Liver (tissue), 3 donors: ENCODE results near the gene MICU1.

Experiments used
- ATF3 ChIP-seq: IDR thresholded peaks from 2 replicates; pipeline ENCODE4 v1.6.1; 2016; ENCODE audit warnings: antibody characterized with exemption
- CTCF ChIP-seq: fragments of 150-350 bp; IDR thresholded peaks from 2 replicates; pipeline ENCODE4 v1.5.1; 2017; ENCODE audit warnings: improper control_type of control experiment, low read depth, low read length; ENCODE audit not compliant: missing input control
- JUND ChIP-seq, 2 donors: IDR thresholded peaks; 2 replicates each; pipeline ENCODE4 v1.6.1; 2016; ENCODE audit warnings: antibody characterized with exemption in 2 of 2
- REST ChIP-seq: IDR thresholded peaks from 2 replicates; pipeline ENCODE4 v1.6.1; 2016; ENCODE audit warnings: antibody characterized with exemption, mild to moderate bottlenecking
- SP1 ChIP-seq: IDR thresholded peaks from 2 replicates; pipeline ENCODE4 v1.6.1; 2018; ENCODE audit warnings: antibody characterized with exemption, mild to moderate bottlenecking
- YY1 ChIP-seq: IDR thresholded peaks from 2 replicates; pipeline ENCODE4 v1.6.1; 2016; ENCODE audit warnings: antibody characterized with exemption, mild to moderate bottlenecking
- ZBTB33 ChIP-seq: IDR thresholded peaks from 2 replicates; pipeline ENCODE4 v1.6.1; 2016; ENCODE audit warnings: antibody characterized with exemption
- donor health status: healthy.
- donor health status: healthy.

- TF ChIP-seq ZBTB33 (no peak), CTCF (no peak), ATF3 (no peak), JUND (IDR thresholded peaks at IDR 0.05) (no peak), YY1 (no peak), SP1 (no peak), REST (no peak)
Observed at GRCh38 chr10:72338180-72338579, 287.7 kb downstream of the MICU1 start.
